LNCaP clone FGC (cell line): ENCODE measurements around the gene DIS3L2.

ENCODE experiments used
- DNase-seq: peaks from one replicate; pipeline ENCODE4 v3.0.0-alpha.2; 2011; ENCODE audit warnings: low read depth
- H3K4me3 ChIP-seq: 2 replicates; pipeline ENCODE4 v1.5.1; 2011; ENCODE audit warnings: mild to moderate bottlenecking, low read depth, low read length, control low read depth
- TF ChIP-seq, protein P1 (sequence below): IDR thresholded peaks from 2 replicates; pipeline ENCODE4 v1.5.1; 2012; ENCODE audit warnings: mild to moderate bottlenecking; ENCODE audit not compliant: control insufficient read depth, insufficient read depth; ENCODE audit errors: extremely low read depth

Gene DIS3L2

DNA sequence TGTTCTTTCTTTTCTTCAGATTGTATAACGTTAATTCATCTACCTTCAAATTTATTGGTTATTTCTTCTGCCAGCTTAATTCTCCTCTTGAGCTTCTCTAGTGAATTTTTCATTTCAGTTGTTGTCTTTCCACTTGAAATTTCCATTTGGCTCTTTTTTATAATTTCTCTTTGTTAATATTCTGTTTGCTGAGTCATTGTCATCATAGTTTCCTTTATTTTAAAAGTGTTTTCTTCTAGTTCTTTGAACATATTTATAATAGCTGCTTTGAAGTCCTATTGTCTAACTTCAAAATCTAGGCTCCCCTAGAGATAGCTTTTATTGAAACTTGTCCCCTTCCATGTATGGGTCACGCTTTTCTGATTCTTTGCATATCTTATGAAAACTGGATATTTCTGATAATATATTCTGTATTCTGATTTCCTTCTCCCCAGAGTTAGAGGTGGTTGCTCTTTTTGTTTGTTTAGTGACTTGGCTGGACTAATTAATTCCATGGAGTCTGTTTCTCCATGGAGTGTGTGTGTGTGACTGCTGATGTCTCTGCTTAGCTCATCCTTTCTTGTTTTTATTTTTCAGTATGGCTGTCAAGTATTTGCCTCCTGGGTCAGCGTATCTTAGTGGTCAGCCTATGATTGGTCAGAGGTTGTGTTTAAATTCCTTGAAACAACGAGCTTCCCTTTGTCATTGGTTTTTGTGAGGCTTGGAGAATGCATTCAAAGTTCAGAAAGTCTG lies 47.6 kb downstream of the DIS3L2 start:
- H3K4me3 ChIP-seq, result no peak overlapping the region
- DNase-seq, result no peak
- TF ChIP-seq, protein P1, sequence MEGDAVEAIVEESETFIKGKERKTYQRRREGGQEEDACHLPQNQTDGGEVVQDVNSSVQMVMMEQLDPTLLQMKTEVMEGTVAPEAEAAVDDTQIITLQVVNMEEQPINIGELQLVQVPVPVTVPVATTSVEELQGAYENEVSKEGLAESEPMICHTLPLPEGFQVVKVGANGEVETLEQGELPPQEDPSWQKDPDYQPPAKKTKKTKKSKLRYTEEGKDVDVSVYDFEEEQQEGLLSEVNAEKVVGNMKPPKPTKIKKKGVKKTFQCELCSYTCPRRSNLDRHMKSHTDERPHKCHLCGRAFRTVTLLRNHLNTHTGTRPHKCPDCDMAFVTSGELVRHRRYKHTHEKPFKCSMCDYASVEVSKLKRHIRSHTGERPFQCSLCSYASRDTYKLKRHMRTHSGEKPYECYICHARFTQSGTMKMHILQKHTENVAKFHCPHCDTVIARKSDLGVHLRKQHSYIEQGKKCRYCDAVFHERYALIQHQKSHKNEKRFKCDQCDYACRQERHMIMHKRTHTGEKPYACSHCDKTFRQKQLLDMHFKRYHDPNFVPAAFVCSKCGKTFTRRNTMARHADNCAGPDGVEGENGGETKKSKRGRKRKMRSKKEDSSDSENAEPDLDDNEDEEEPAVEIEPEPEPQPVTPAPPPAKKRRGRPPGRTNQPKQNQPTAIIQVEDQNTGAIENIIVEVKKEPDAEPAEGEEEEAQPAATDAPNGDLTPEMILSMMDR, result no peak

DNA sequence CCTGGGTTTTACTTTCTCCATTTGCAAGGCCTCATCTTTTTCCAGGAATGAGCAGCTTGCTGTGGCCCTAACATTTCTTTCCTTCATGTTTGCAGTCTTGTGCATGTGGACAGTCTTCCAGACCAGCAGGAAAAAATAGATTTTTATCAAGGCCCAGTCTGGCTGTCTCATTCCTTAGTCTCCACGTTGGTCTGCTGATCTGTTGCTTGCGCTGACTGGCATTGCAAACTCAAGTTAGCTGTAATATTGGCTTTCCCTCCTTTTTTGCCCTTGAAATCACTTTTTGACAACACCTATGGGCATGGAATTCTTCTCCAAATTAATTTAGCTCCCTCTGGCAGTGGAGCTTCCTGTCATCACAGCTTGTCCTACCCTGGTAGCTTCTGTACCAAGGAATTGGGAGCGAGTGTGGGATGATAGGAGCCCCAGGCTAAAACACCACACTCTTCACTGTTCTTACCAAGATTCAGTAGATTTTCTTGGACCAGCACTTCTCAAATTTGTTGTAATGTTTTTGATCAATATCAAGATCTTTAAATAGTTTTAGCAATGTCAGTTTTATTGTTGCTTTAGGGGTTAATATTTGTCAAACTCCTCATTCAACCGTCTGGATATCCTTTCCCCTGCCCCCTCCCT lies 48.2 kb downstream of the DIS3L2 start:
- TF ChIP-seq, protein P1, result no peak
- no peak for DNase-seq

DNA sequence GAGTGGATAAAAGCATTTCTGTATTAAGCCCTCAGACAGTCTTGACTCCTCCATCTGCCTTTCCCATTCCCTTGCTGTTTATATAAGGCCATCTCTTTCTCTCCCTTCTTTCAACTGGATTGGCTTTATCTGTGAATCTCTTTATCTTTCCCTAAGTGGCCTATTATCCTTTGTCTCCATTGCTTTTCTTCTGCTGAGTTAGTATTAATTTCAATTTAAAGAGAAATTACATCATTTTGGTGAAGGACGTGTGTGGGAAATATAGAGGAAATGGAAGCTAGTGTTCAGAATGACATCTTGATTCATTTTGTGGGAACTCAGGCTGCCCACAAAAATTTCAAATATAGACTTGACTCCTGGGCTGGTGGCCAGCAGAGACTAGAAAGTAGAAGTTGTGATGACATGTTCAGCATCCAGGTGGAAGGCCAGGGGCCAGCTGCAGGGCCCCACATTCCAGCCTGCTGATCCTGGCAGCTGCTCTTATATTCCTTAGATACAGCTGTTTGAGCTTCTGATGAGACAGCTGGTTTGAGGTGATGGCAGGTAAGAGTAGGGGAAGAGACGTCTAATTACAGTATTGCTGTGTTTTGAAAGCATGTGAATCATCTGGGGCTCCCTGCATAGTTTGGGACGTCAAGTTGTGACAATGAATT lies 52.3 kb downstream of the DIS3L2 start:
- DNase-seq, result no peak
- H3K4me3 ChIP-seq, result no peak overlapping the region
- TF ChIP-seq, protein P1, result no peak

More for the DNA sequence above, 48.2 kb downstream of the DIS3L2 start:
- H3K4me3 ChIP-seq, result no peak overlapping the region

DNA sequence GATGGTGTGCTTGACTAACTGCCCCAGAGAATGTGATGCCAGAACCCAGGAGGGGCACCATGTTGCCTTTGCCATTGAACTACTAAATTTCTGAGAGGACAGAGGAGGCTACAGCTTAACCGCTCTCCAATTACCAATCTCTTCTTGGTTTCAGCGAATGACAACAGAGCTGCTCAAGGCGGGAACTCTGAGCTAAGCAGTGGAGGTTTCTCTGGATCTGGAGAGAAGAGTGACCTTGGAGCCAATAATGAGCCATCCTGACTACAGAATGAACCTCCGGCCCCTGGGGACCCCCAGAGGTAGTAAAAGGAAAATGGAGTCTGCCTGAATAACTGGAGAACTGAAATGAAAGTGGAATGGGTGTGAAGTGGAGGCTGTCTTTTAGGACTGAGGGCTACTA lies 53.2 kb downstream of the DIS3L2 start:
- no peak for DNase-seq
- TF ChIP-seq, protein P1, result no peak
- no peak overlapping the region for H3K4me3 ChIP-seq

DNA sequence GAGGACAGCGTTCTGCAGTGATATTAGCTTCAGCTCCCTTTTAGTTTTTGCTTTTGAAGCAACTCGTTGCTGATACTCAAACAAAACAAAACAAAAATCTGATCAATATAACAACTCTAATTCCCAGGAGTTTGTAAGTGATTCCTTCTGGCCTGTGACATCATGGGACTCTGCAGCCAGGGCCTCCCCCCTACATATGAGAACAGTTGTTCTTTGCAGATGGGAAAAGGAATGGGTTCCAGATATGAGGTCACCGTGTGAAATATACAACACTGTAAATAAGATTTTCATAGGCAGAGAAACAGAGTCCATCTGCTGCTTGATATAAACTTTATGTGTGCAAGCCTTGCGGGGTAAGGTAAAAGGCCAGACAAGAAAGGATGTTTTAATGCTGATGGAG lies 56.7 kb downstream of the DIS3L2 start:
- DNase-seq, result no peak
- H3K4me3 ChIP-seq, result no peak overlapping the region
- TF ChIP-seq, protein P1, result no peak

DNA sequence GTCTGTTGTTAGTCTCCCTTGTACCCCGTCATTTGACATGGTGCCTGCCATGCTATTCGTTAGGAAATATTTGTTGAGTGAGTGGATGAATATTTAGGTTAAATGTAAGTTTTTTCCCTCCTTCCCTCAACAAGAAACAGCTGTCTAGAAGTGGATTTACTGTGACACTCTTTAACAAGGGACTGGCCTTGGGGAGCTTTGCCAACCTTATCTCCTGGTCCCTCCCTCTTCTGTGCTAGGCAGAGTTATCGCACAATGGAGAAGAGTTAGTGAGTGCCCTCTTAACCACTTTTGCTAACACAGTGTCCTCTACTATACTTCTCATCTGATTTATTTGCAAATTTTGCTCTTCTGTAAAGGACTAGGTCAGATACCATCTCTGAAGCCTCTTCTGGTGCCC lies 61.2 kb downstream of the DIS3L2 start:
- TF ChIP-seq, protein P1, result no peak
- no peak for DNase-seq
- H3K4me3 ChIP-seq, result no peak overlapping the region

DNA sequence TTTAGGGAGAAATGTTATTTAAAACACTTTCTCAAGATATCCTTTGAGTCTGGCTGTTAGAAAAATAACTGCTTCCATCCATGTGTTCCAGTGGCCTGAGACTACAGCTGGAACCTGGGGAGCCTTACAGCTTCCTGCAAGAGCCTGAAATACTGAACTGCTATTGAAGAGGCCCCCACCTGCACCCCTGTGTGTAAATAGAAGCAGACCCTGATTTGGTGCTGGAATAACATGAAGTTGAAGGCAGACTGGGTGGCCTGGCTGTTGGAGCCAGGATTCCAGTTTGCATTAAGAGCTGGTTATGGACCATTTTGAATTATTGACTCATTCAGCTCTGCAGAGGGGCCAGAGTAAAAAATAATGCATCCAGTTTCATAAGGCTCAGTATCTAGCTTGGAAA lies 61.9 kb downstream of the DIS3L2 start:
- TF ChIP-seq, protein P1, result no peak
- H3K4me3 ChIP-seq, result no peak overlapping the region

More for the DNA sequence above, 61.9 kb downstream of the DIS3L2 start:
- no peak for DNase-seq
